ENCODE data around the gene CARD10. TPM values are rescaled to one million over a fixed set of nuclear protein-coding genes. Genes with fewer than 3 reads are reported as not detected.

Gene CARD10
- total and polyA plus RNA-seq, 4 donors = 7.8 to 14.0 (median 8.4) TPM

GRCh38 chr22:37486224-37486845 is 32.9 kb downstream of the CARD10 start, which contains the start of gene MFNG:
TSS of gene MFNG (minus strand) at chr22:37486384. CDS start at chr22:37486177, 207 bp downstream.
- peak within 1 kb of the TSS in 2 of 3 donors; percentile 42 to 45 for H3K4me3 ChIP-seq (ENCODE audit: low read depth in 1 of 3, low read length in 3 of 3)
- TF ChIP-seq RAD21 (IDR thresholded peaks at IDR 0.05) (peak in 1 of 2 donors; percentile 11), NR2F2 (IDR thresholded peaks at IDR 0.05) (peak; percentile 15), YY1 (IDR thresholded peaks at IDR 0.05) (no peak), TAF1 (conservative IDR thresholded peaks at IDR 0.05) (no peak)
- peak within 1 kb of the TSS; percentile 76 to 77 for H3K27ac ChIP-seq (ENCODE audit: low read depth in 1 of 2, low read length in 2 of 2)
- peaks cover 2 to 9% (median 5%) of the 10 kb centered on the region in 4 donors for H3K4me1 ChIP-seq (ENCODE audit: control insufficient read depth in 4 of 4, insufficient read depth in 4 of 4, low read length in 3 of 4)
- peak within 1 kb of the TSS; percentile 34 to 43 for H3K9ac ChIP-seq (ENCODE audit: low read depth in 1 of 2, low read length in 2 of 2)
- WGBS = 6% methylated on average over 24 of the region's 24 CpGs
- H3K9me3 ChIP-seq (ENCODE audit: control insufficient read depth in 4 of 4, low read length in 3 of 4) = no peaks in the 10 kb centered on the region
- no peaks in the 10 kb centered on the region for H3K27me3 ChIP-seq (ENCODE audit: control insufficient read depth in 4 of 4, insufficient read depth in 4 of 4, low read length in 3 of 4)
- peak; percentile 58 for DNase-seq (ENCODE audit: low spot score)
- peaks cover 0 to 12% (median 5%) of the 10 kb centered on the region in 4 donors for H3K36me3 ChIP-seq (ENCODE audit: control insufficient read depth in 4 of 4, insufficient read depth in 3 of 4, low read depth in 1 of 4, low read length in 3 of 4)

- TF ChIP-seq ATF3 (IDR thresholded peaks at IDR 0.05) (no peak), FOXA1 (IDR thresholded peaks at IDR 0.05) (no peak), EGR1 (IDR thresholded peaks at IDR 0.05; ENCODE audit: low read depth in 2 of 2) (no peak), ZBTB33 (IDR thresholded peaks at IDR 0.05) (no peak), MAX (IDR thresholded peaks at IDR 0.05) (no peak), JUND (IDR thresholded peaks at IDR 0.05) (no peak), RAD21 (IDR thresholded peaks at IDR 0.05) (no peak), GABPA (IDR thresholded peaks at IDR 0.05 in 1 of 2, conservative IDR thresholded peaks at IDR 0.05 in 1 of 2) (no peak), HNF4G (IDR thresholded peaks at IDR 0.05) (no peak), FOXA2 (IDR thresholded peaks at IDR 0.05) (no peak), NR2F2 (IDR thresholded peaks at IDR 0.05) (no peak), SP1 (IDR thresholded peaks at IDR 0.05) (no peak), HNF4A (conservative IDR thresholded peaks at IDR 0.05) (no peak), TAF1 (conservative IDR thresholded peaks at IDR 0.05) (no peak), CTCF (IDR thresholded peaks at IDR 0.05; ENCODE audit: low read depth, low read length, missing input control) (no peak), YY1 (IDR thresholded peaks at IDR 0.05) (no peak), REST (IDR thresholded peaks at IDR 0.05) (no peak), RXRA (IDR thresholded peaks at IDR 0.05) (no peak)
- WGBS = 70% methylated on average over 26 of the region's 26 CpGs
- H3K4me1 ChIP-seq (ENCODE audit: control insufficient read depth in 4 of 4, insufficient read depth in 4 of 4, low read length in 3 of 4) = peaks cover 2 to 9% (median 5%) of the 10 kb centered on the region in 4 donors
- DNase-seq (ENCODE audit: low spot score) = no peak
- H3K9ac ChIP-seq (ENCODE audit: low read depth in 1 of 2, low read length in 2 of 2) = peak overlapping the region; percentile 34 to 43
- peak overlapping the region in 2 of 3 donors; percentile 42 to 45 for H3K4me3 ChIP-seq (ENCODE audit: low read depth in 1 of 3, low read length in 3 of 3)
- H3K27ac ChIP-seq (ENCODE audit: low read depth in 1 of 2, low read length in 2 of 2) = peak overlapping the region; percentile 76 to 77
- no peaks in the 10 kb centered on the region for H3K27me3 ChIP-seq (ENCODE audit: control insufficient read depth in 4 of 4, insufficient read depth in 4 of 4, low read length in 3 of 4)
- peaks cover 0 to 7% (median 3%) of the 10 kb centered on the region in 4 donors for H3K36me3 ChIP-seq (ENCODE audit: control insufficient read depth in 4 of 4, insufficient read depth in 3 of 4, low read depth in 1 of 4, low read length in 3 of 4)
- no peaks in the 10 kb centered on the region for H3K9me3 ChIP-seq (ENCODE audit: control insufficient read depth in 4 of 4, low read length in 3 of 4)
Observed at GRCh38 chr22:37485395-37486223, 33.6 kb downstream of the CARD10 start.

All from liver (tissue), 9 donors.